ENCODE results near the gene CISTR. TPM values are rescaled to one million over a fixed set of nuclear protein-coding genes. Genes with fewer than 3 reads are reported as not detected.

The CISTR gene
- total and polyA plus RNA-seq, 2 experiments from 2014 or later, result not detected

- TF ChIP-seq CTCF (IDR thresholded peaks at IDR 0.05; ENCODE audit: poor library complexity), result peak; percentile 67
- TF ChIP-seq EZH2 (IDR thresholded peaks at IDR 0.05; ENCODE audit: borderline replicate concordance), result no peak
- no peak for TF ChIP-seq EZH2phosphoT487 (IDR thresholded peaks at IDR 0.05; ENCODE audit: low read depth, severe bottlenecking, unreplicated experiment)
- H3K4me2 ChIP-seq, result peak overlapping the region; percentile 48
- no peaks in the 10 kb centered on the region for H3K4me1 ChIP-seq (ENCODE audit: insufficient read depth)
- H3K27me3 ChIP-seq, result peaks cover 72% of the 10 kb centered on the region
- DNase-seq (ENCODE audit: low spot score), result peak; percentile 78
- H2AFZ ChIP-seq, result no peak overlapping the region
- H3K27ac ChIP-seq, result no peak overlapping the region
- no peaks in the 10 kb centered on the region for H4K20me1 ChIP-seq (ENCODE audit: insufficient read depth, poor library complexity, severe bottlenecking)
- H3K4me3 ChIP-seq, result no peak overlapping the region
- no peaks in the 10 kb centered on the region for H3K9me3 ChIP-seq (ENCODE audit: low read depth)
- no peaks in the 10 kb centered on the region for H3K79me2 ChIP-seq
- no peaks in the 10 kb centered on the region for H3K36me3 ChIP-seq (replicated peaks; ENCODE audit: insufficient read depth, low read depth)
- WGBS (ENCODE audit: low lambda C conversion rate, missing lambda C conversion rate), result 11% methylated on average over 17 of the region's 17 CpGs
- no peaks in the 10 kb centered on the region for H3K9me2 ChIP-seq (replicated peaks; ENCODE audit: insufficient read depth)
These were observed 5.5 kb upstream of the CISTR start for GRCh38 chr12:53757101-53757770.

DNA sequence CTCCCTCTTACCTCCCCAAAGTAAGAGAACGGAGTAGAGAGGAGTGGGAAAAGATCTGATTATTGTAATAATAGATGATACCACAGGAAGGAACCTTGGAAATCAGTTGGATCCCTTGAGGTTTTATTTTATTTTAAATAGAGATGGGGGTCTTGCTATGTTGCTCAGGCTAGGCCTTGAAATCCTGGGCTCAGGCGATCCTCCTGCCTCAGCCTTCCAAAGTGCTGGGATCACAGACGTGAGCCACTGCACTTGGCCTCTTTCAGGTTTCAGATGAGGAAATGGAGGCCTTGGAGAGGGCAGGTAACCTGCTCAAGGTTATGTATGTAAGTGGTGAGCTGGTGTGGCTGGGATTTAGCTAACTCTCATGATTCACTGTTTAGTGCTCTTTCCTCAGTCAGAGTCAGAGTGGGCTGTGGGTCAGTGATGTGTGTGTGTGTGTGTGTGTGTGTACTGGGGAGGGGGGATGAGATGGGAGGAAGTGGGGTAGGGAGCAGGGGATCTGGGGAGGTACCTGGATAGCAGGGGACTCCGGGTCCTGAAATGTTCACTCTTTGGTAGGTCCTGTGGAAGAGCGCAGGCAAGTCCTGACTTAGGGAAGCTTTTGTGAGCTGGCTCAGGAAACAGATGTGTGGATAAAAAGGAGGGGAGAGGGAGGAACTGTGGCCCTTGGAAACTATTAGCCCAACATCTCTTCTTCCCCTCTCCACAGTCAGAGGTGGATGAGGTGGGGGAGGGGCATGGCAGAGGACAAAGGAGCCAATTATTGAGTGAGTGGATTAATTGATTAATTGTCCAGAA, 4.7 kb upstream of the CISTR start:
- H4K20me1 ChIP-seq (ENCODE audit: insufficient read depth, poor library complexity, severe bottlenecking), result no peaks in the 10 kb centered on the region
- H3K4me2 ChIP-seq, result peak overlapping the region; percentile 48
- DNase-seq (ENCODE audit: low spot score), result no peak
- H3K27ac ChIP-seq, result no peak overlapping the region
- 82% methylated on average over 5 of the region's 5 CpGs for WGBS (ENCODE audit: low lambda C conversion rate, missing lambda C conversion rate)
- H3K9me2 ChIP-seq (replicated peaks; ENCODE audit: insufficient read depth), result no peaks in the 10 kb centered on the region
- no peaks in the 10 kb centered on the region for H3K36me3 ChIP-seq (replicated peaks; ENCODE audit: insufficient read depth, low read depth)
- no peak for TF ChIP-seq EZH2 (IDR thresholded peaks at IDR 0.05; ENCODE audit: borderline replicate concordance)
- TF ChIP-seq EZH2phosphoT487 (IDR thresholded peaks at IDR 0.05; ENCODE audit: low read depth, severe bottlenecking, unreplicated experiment), result no peak
- no peak for TF ChIP-seq CTCF (IDR thresholded peaks at IDR 0.05; ENCODE audit: poor library complexity)
- peaks cover 4% of the 10 kb centered on the region for H3K4me1 ChIP-seq (ENCODE audit: insufficient read depth)
- no peak overlapping the region for H3K4me3 ChIP-seq
- H3K79me2 ChIP-seq, result no peaks in the 10 kb centered on the region
- no peaks in the 10 kb centered on the region for H3K9me3 ChIP-seq (ENCODE audit: low read depth)
- H2AFZ ChIP-seq, result no peak overlapping the region
- peaks cover 77% of the 10 kb centered on the region for H3K27me3 ChIP-seq

- Histone ChIP-seq H3K27me3 (peaks cover 83% of the 10 kb centered on the region), H3K36me3 (replicated peaks; ENCODE audit: insufficient read depth, low read depth) (no peaks in the 10 kb centered on the region), H3K9me3 (ENCODE audit: low read depth) (no peaks in the 10 kb centered on the region), H4K20me1 (ENCODE audit: insufficient read depth, poor library complexity, severe bottlenecking) (no peaks in the 10 kb centered on the region), H3K4me1 (ENCODE audit: insufficient read depth) (peaks cover 10% of the 10 kb centered on the region), H3K4me2 (no peak overlapping the region), H3K4me3 (no peak overlapping the region), H3K9me2 (replicated peaks; ENCODE audit: insufficient read depth) (no peaks in the 10 kb centered on the region), H2AFZ (no peak overlapping the region), H3K79me2 (no peaks in the 10 kb centered on the region), H3K27ac (no peak overlapping the region)
- TF ChIP-seq EZH2phosphoT487 (IDR thresholded peaks at IDR 0.05; ENCODE audit: low read depth, severe bottlenecking, unreplicated experiment), result no peak
- TF ChIP-seq EZH2 (IDR thresholded peaks at IDR 0.05; ENCODE audit: borderline replicate concordance), result no peak
- TF ChIP-seq CTCF (IDR thresholded peaks at IDR 0.05; ENCODE audit: poor library complexity), result no peak
- no peak for DNase-seq (ENCODE audit: low spot score)
- 45% methylated on average over 3 of the region's 3 CpGs for WGBS (ENCODE audit: low lambda C conversion rate, missing lambda C conversion rate)
These were observed 4.1 kb upstream of the CISTR start for GRCh38 chr12:53755893-53756292.

All from hepatocyte (in vitro differentiated cells).